GM12801 (cell line): ENCODE data around the gene VSNL1.

Source experiments
- TF ChIP-seq, protein P1 (sequence below): IDR thresholded peaks from one replicate; pipeline ENCODE4 v1.5.1; 2011; ENCODE audit warnings: control low read depth; ENCODE audit not compliant: insufficient read length; ENCODE audit errors: extremely low read depth

VSNL1 gene

DNA sequence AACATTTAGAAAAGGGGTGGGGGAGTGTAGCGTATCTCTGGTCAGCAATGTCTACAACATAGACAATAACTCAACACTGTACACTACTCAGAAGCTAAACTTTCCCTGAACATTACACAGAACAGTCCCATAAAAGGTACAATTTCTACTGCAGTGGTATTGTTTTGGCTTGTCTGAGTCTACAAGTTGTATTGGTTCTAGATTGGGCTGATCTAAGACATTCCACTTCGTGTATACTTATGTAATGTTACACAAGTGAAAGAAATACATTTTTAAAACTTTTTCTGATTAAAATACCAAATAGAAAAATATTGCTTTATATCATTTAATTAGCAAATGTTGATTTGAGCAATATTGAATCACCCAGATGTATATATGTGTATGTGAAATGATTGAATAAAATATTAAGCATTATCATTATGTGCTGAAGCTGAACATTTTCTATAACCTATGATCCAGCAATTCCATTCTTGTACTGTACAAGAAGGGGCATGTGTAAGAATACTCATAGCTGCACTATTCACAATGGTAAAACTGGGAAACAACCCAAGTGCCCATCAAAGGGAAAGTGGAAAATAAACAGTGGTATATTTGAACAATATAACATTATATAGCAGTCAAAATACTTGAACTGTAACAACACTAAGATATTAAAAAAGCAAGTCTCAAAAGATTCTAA is 52.4 kb downstream of the VSNL1 start:
- TF ChIP-seq, protein P1, sequence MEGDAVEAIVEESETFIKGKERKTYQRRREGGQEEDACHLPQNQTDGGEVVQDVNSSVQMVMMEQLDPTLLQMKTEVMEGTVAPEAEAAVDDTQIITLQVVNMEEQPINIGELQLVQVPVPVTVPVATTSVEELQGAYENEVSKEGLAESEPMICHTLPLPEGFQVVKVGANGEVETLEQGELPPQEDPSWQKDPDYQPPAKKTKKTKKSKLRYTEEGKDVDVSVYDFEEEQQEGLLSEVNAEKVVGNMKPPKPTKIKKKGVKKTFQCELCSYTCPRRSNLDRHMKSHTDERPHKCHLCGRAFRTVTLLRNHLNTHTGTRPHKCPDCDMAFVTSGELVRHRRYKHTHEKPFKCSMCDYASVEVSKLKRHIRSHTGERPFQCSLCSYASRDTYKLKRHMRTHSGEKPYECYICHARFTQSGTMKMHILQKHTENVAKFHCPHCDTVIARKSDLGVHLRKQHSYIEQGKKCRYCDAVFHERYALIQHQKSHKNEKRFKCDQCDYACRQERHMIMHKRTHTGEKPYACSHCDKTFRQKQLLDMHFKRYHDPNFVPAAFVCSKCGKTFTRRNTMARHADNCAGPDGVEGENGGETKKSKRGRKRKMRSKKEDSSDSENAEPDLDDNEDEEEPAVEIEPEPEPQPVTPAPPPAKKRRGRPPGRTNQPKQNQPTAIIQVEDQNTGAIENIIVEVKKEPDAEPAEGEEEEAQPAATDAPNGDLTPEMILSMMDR = no peak

DNA sequence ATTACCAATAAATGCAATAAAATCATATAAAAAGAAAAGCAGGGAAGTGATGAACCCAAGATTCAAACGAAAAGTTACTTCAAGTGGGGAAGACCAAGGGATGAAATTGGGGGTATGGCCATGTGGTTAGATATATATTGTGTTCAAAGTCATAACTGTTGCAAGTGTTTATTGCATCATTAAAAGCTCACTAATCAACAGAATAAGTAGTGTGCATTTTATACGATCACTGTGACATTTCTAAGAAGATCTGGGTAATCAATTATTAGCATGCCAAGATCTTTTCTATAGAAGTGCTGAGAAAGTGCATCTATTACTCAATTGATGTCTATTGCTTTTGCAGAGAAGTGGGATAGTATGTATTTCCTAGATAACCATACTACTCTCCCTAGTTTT is 52.9 kb downstream of the VSNL1 start:
- TF ChIP-seq, protein P1 = no peak

DNA sequence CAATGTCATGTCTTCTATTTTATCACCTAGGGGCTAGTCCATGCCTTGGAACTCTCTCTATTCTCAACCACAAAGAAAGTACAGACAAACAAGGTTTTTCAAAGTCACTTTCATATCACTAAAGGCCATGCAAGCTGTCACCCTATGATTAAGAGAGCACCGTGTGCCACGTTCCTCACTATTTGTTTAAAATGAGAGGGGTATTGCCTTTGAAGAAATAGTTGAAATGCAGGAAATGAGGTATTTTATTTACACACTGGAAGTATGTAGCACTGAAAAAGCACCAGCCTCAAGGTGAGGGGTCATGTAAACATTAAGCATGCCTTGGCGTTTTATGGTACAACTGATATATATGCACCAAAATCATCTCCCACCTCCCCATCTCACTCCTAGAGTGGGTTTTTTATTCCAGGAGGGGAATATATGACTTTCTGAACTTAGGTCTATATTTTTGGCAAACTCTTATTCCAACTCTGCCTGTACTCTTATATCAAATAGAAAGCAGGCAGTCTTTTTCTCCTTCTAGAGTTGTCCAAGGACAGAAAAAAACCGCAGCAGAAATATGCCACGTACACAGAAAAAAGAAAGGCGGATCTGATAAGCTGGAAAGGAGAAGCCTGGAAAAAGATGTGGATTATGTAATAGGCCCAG is 53.5 kb downstream of the VSNL1 start:
- TF ChIP-seq, protein P1 = no peak

GRCh38 chr2:17594533-17595401 is 54.3 kb downstream of the VSNL1 start:
- TF ChIP-seq, protein P1 = no peak

- TF ChIP-seq, protein P1 = no peak
These were observed 59.1 kb downstream of the VSNL1 start for GRCh38 chr2:17599617-17600016.

- TF ChIP-seq, protein P1 = no peak
These were observed 60.2 kb downstream of the VSNL1 start for GRCh38 chr2:17600556-17601204.

DNA sequence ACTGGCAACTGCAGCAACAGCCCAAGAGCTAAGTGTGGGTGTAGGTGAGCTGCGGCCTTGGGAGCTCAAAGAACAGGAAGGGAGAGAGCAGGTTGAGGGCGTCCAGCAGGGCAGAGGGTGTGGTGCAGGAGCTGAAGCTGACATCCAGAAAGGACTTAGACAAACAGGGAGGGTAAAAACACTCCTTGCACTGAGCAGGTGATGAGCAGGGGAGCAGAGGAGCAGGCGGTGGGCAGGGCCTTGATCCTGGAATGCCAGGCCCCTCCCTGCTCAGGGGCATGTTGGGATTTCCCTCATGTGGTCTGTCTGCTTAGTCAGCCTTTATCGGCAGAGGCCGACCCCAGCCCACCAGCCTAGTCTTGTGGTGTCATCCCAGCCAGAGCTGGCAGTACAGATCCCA is 63.6 kb downstream of the VSNL1 start:
- TF ChIP-seq, protein P1 = no peak
